Measurements from ENCODE around the gene GNAI1. TPM values are rescaled to one million over a fixed set of nuclear protein-coding genes. Genes with fewer than 3 reads are reported as not detected.

The GNAI1 gene
- total RNA-seq, 2 experiments from 2014 or later, result not detected

DNA sequence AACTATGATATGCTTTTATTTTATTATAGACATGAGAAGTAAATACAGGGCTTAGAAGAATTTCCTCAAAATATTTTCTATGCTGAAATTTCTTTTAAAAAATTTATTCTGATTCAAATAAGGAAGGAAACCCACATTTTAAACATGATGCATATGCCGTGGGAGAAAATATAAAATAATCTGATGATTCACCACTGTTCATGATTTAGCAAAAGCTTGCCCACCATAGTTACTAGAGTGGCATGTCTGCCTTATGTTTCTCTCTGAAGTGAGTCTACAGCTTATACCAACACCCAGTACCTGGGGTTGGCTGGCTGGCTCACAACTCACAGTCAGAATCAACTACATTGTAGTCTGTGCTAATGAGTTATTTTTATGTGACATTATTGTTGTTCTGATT, 102.0 kb downstream of the GNAI1 start:
- no peaks in the 10 kb centered on the region for H3K9me2 ChIP-seq (ENCODE audit: insufficient read depth, low read length)
- no peak overlapping the region for H3K27ac ChIP-seq (ENCODE audit: low read depth, low read length, poor library complexity, severe bottlenecking)
- H3K4me3 ChIP-seq (ENCODE audit: low read depth, low read length, poor library complexity, severe bottlenecking), result no peak overlapping the region
- no peak for TF ChIP-seq EZH2phosphoT487 (IDR thresholded peaks at IDR 0.05; ENCODE audit: borderline replicate concordance, low read depth, low read length)
- TF ChIP-seq, protein P1, sequence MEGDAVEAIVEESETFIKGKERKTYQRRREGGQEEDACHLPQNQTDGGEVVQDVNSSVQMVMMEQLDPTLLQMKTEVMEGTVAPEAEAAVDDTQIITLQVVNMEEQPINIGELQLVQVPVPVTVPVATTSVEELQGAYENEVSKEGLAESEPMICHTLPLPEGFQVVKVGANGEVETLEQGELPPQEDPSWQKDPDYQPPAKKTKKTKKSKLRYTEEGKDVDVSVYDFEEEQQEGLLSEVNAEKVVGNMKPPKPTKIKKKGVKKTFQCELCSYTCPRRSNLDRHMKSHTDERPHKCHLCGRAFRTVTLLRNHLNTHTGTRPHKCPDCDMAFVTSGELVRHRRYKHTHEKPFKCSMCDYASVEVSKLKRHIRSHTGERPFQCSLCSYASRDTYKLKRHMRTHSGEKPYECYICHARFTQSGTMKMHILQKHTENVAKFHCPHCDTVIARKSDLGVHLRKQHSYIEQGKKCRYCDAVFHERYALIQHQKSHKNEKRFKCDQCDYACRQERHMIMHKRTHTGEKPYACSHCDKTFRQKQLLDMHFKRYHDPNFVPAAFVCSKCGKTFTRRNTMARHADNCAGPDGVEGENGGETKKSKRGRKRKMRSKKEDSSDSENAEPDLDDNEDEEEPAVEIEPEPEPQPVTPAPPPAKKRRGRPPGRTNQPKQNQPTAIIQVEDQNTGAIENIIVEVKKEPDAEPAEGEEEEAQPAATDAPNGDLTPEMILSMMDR (conservative IDR thresholded peaks at IDR 0.05; ENCODE audit: low read length), result no peak
- DNase-seq (ENCODE audit: low spot score), result no peak
- no peaks in the 10 kb centered on the region for H3K36me3 ChIP-seq (ENCODE audit: insufficient read depth, low read length)
- no peak overlapping the region for H2AFZ ChIP-seq (ENCODE audit: low read length)
- no peaks in the 10 kb centered on the region for H4K20me1 ChIP-seq (ENCODE audit: insufficient read depth, low read length)
- POLR2A ChIA-PET, result no interaction called here
- intact Hi-C loops (cut with micrococcal nuclease; ENCODE audit: unreplicated experiment), result no loop called here
- H3K9me3 ChIP-seq (ENCODE audit: low read length), result no peaks in the 10 kb centered on the region
- no peak overlapping the region for H3K4me2 ChIP-seq (ENCODE audit: low read length)
- CTCF ChIA-PET (ENCODE audit: unreplicated experiment), result no interaction called here
- no TSS peak for BruUV-seq (replicated peaks)
- H3K4me1 ChIP-seq (ENCODE audit: insufficient read depth, low read length, poor library complexity, severe bottlenecking), result no peaks in the 10 kb centered on the region
- no peaks in the 10 kb centered on the region for H3K79me2 ChIP-seq (ENCODE audit: insufficient read depth, low read depth, low read length)

GRCh38 chr7:80240265-80241025, 105.8 kb downstream of the GNAI1 start:
- Histone ChIP-seq H3K27ac (ENCODE audit: low read depth, low read length, poor library complexity, severe bottlenecking) (no peak overlapping the region), H3K9me3 (ENCODE audit: low read length) (no peaks in the 10 kb centered on the region), H3K36me3 (ENCODE audit: insufficient read depth, low read length) (no peaks in the 10 kb centered on the region), H3K4me2 (ENCODE audit: low read length) (no peak overlapping the region), H3K79me2 (ENCODE audit: insufficient read depth, low read depth, low read length) (no peaks in the 10 kb centered on the region), H3K4me3 (ENCODE audit: low read depth, low read length, poor library complexity, severe bottlenecking) (no peak overlapping the region), H2AFZ (ENCODE audit: low read length) (no peak overlapping the region), H4K20me1 (ENCODE audit: insufficient read depth, low read length) (no peaks in the 10 kb centered on the region), H3K4me1 (ENCODE audit: insufficient read depth, low read length, poor library complexity, severe bottlenecking) (no peaks in the 10 kb centered on the region), H3K9me2 (ENCODE audit: insufficient read depth, low read length) (no peaks in the 10 kb centered on the region)
- DNase-seq (ENCODE audit: low spot score), result no peak
- intact Hi-C loops (cut with micrococcal nuclease; ENCODE audit: unreplicated experiment), result no loop called here
- ChIA-PET POLR2A (interaction anchor here (0.9 kb wide), 1 partner anchor 13 kb away, joined by 3 read pairs; no protein-coding TSS in a partner anchor), CTCF (ENCODE audit: unreplicated experiment) (no interaction called here)
- TF ChIP-seq EZH2phosphoT487 (IDR thresholded peaks at IDR 0.05; ENCODE audit: borderline replicate concordance, low read depth, low read length), result no peak
- TF ChIP-seq, protein P1 (conservative IDR thresholded peaks at IDR 0.05; ENCODE audit: low read length), result no peak
- no TSS peak for BruUV-seq (replicated peaks)

DNA sequence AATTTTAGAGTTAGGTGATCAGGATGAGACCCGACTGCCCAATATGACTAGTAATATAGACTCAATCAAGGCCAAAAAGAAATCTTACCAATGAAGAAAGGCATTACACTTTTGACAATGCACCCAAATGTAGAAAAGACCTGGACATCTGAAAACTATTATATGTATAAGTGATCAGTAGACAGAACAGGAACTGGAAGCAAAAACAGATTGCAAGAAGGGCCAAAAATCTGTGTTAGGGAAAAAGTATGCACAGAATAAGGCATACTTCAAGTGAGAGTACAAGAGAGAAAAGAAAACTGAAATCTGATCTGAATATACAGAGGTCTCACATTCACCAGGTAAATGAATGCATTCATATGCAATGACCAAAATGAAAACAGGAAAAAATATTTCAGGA, 107.0 kb downstream of the GNAI1 start:
- Histone ChIP-seq H3K4me1 (ENCODE audit: insufficient read depth, low read length, poor library complexity, severe bottlenecking) (no peaks in the 10 kb centered on the region), H3K4me3 (ENCODE audit: low read depth, low read length, poor library complexity, severe bottlenecking) (no peak overlapping the region), H3K36me3 (ENCODE audit: insufficient read depth, low read length) (no peaks in the 10 kb centered on the region), H3K27ac (ENCODE audit: low read depth, low read length, poor library complexity, severe bottlenecking) (no peak overlapping the region), H3K9me2 (ENCODE audit: insufficient read depth, low read length) (no peaks in the 10 kb centered on the region), H3K79me2 (ENCODE audit: insufficient read depth, low read depth, low read length) (no peaks in the 10 kb centered on the region), H2AFZ (ENCODE audit: low read length) (no peak overlapping the region), H3K9me3 (ENCODE audit: low read length) (no peaks in the 10 kb centered on the region), H4K20me1 (ENCODE audit: insufficient read depth, low read length) (no peaks in the 10 kb centered on the region), H3K4me2 (ENCODE audit: low read length) (no peak overlapping the region)
- TF ChIP-seq, protein P1 (conservative IDR thresholded peaks at IDR 0.05; ENCODE audit: low read length), result no peak
- TF ChIP-seq EZH2phosphoT487 (IDR thresholded peaks at IDR 0.05; ENCODE audit: borderline replicate concordance, low read depth, low read length), result no peak
- DNase-seq (ENCODE audit: low spot score), result no peak
- ChIA-PET POLR2A (interaction anchor here (0.7 kb wide), 1 partner anchor 602 kb away, joined by 3 read pairs; no protein-coding TSS in a partner anchor), CTCF (ENCODE audit: unreplicated experiment) (no interaction called here)
- intact Hi-C loops (cut with micrococcal nuclease; ENCODE audit: unreplicated experiment), result no loop called here
- BruUV-seq (replicated peaks), result no TSS peak

Measured in OCI-LY7 (cell line).